ENCODE results near the gene CTDSP1. TPM values are rescaled to one million over a fixed set of nuclear protein-coding genes. Genes with fewer than 3 reads are reported as not detected.

The CTDSP1 gene
- total RNA-seq, 2 donors from 2014 or later = 67.2 to 98.9 TPM

DNA sequence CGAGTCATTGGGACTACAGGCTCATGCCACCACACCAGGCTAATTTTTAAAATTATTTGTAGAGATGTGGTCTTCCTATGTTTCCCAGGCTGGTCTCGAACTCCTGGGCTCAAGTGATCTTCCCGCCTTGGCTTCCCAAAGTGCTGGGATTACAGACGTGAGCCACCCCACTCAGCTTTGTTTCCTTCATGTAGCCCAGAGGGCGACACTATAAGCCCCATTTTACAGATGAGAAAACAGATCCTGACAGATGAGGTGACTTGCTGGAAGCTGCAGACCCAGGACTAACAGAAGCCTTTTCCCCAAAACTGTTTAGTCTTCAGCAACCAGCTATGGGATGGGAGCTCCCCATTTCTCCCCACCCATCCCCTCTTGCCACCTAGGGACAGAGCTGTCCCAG lies 7.2 kb upstream of the CTDSP1 start:
- Histone ChIP-seq H3K4me1 (peaks cover 22% of the 10 kb centered on the region), H3K36me3 (replicated peaks in 1 of 2; ENCODE audit: insufficient read depth in 1 of 2, low read depth in 2 of 2) (no peaks in the 10 kb centered on the region), H3K9me3 (no peaks in the 10 kb centered on the region), H3K4me3 (no peak overlapping the region), H3K27me3 (no peaks in the 10 kb centered on the region), H3K27ac (no peak overlapping the region)
- 91 to 96% methylated on average over 5 of the region's 5 CpGs for WGBS, 2 donors
- intact Hi-C loops (cut with DNase I) = loop anchor here (5.0 kb wide), 1 partner anchor 90 kb away; no protein-coding TSS in a partner anchor
- ATAC-seq (no peak), DNase-seq (no peak)
- no peak for TF ChIP-seq POLR2A (IDR thresholded peaks at IDR 0.05)
- TF ChIP-seq, protein P1, sequence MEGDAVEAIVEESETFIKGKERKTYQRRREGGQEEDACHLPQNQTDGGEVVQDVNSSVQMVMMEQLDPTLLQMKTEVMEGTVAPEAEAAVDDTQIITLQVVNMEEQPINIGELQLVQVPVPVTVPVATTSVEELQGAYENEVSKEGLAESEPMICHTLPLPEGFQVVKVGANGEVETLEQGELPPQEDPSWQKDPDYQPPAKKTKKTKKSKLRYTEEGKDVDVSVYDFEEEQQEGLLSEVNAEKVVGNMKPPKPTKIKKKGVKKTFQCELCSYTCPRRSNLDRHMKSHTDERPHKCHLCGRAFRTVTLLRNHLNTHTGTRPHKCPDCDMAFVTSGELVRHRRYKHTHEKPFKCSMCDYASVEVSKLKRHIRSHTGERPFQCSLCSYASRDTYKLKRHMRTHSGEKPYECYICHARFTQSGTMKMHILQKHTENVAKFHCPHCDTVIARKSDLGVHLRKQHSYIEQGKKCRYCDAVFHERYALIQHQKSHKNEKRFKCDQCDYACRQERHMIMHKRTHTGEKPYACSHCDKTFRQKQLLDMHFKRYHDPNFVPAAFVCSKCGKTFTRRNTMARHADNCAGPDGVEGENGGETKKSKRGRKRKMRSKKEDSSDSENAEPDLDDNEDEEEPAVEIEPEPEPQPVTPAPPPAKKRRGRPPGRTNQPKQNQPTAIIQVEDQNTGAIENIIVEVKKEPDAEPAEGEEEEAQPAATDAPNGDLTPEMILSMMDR (IDR thresholded peaks at IDR 0.05) = no peak

DNA sequence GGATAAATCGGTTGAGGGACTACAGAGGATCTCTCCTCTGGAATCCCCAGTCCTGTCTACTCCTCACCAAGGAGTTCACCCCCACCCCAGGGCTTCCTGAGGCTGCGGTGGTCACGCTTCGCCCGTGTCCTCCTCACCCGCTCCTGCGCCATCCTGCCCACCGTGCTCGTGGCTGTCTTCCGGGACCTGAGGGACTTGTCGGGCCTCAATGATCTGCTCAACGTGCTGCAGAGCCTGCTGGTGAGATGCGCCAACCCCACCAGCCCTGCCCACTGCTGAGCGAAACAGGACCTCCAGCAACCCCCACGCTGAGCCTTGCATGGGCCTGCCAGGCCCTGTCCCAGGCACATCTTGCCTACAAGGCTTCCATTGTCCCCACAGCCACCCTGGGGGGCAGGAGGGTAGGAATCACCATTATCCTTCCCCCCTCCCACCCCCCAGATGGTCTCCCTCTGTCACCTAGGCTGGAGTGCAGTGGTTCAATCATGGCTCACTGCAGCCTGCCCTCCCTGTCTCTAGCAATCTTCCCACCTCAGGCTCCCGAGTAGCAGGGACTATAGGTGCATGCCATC lies 6.7 kb upstream of the CTDSP1 start:
- no peak overlapping the region for H3K4me3 ChIP-seq
- intact Hi-C loops (cut with DNase I) = loop anchor here (5.0 kb wide), 1 partner anchor 91 kb away; no protein-coding TSS in a partner anchor
- DNase-seq (no peak), ATAC-seq (no peak)
- WGBS, 2 donors = 78 to 87% methylated on average over 11 to 16 of the region's 16 CpGs
- no peaks in the 10 kb centered on the region for H3K36me3 ChIP-seq (replicated peaks in 1 of 2; ENCODE audit: insufficient read depth in 1 of 2, low read depth in 2 of 2)
- H3K9me3 ChIP-seq = no peaks in the 10 kb centered on the region
- TF ChIP-seq POLR2A (IDR thresholded peaks at IDR 0.05) = no peak
- TF ChIP-seq, protein P1 (IDR thresholded peaks at IDR 0.05) = no peak
- peaks cover 22% of the 10 kb centered on the region for H3K4me1 ChIP-seq
- H3K27ac ChIP-seq = no peak overlapping the region
- no peaks in the 10 kb centered on the region for H3K27me3 ChIP-seq

DNA sequence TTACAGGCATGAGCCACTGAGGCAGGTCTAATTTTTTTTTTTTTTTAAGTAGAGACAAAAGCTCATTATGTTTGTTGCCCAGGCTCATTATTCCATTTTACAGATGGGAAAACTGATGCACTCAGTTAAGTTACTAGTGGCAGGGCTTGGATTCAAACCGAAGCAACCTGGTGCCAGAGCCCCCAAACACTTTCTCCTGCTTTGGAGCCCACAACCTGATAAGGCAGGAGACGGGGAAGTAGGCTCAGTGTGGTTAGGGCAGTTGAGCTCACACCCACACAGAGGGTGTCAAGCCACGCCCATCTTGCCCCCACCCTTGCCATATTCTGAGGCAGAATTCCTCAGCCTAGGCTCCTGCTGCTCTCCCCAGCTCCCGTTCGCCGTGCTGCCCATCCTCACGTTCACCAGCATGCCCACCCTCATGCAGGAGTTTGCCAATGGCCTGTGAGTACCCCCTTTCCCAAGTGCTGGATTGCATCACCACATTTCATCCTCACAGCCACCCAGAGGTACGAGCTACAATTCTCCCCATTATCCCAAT lies 5.8 kb upstream of the CTDSP1 start:
- no peak for ATAC-seq
- intact Hi-C loops (cut with DNase I) = loop anchor here (5.0 kb wide), 1 partner anchor 92 kb away; no protein-coding TSS in a partner anchor

DNA sequence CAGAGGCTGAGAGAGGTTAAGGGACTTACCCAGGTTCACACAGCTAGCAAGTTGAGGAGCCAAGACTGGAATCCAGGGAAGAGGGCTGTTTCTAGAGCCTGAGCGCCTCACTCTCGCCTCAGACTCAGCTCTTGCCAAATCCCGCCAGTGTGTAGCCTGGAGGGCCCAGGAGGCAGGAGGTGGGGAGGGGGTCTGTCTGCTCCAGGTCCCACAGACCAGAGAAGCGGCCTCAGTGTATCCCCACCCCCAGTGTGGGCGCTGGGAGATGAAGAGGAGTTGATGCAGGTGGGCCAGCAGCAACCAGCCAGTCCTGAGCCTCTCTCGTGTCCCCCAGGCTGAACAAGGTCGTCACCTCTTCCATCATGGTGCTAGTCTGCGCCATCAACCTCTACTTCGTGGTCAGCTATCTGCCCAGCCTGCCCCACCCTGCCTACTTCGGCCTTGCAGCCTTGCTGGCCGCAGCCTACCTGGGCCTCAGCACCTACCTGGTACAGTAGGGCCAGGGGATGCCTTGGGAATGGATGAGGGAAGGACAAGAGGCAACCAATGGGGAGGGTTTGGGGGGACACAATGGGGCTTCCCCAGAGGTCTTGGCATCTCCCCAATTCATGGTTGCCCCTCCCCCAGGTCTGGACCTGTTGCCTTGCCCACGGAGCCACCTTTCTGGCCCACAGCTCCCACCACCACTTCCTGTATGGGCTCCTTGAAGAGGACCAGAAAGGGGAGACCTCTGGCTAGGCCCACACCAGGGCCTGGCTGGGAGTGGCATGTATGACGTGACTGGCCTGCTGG lies 5.2 kb upstream of the CTDSP1 start:
- Histone ChIP-seq H3K27me3 (no peaks in the 10 kb centered on the region), H3K27ac (peak overlapping the region in 1 of 4 donors; percentile 100), H3K9me3 (no peaks in the 10 kb centered on the region), H3K4me3 (no peak overlapping the region), H3K36me3 (replicated peaks in 1 of 2; ENCODE audit: insufficient read depth in 1 of 2, low read depth in 2 of 2) (no peaks in the 10 kb centered on the region), H3K4me1 (peaks cover 36% of the 10 kb centered on the region)
- no peak for TF ChIP-seq POLR2A (IDR thresholded peaks at IDR 0.05)
- TF ChIP-seq, protein P1 (IDR thresholded peaks at IDR 0.05) = no peak
- DNase-seq = peak in 1 of 4 donors; percentile 26
- ATAC-seq = no peak
- intact Hi-C loops (cut with DNase I) = loop anchor here (5.0 kb wide), 1 partner anchor 92 kb away; no protein-coding TSS in a partner anchor
- WGBS, 2 donors = 80 to 94% methylated on average over 2 to 13 of the region's 13 CpGs

More for the DNA sequence above, 5.8 kb upstream of the CTDSP1 start:
- peaks cover 31% of the 10 kb centered on the region for H3K4me1 ChIP-seq
- no peak for DNase-seq
- 73 to 81% methylated on average over 7 to 8 of the region's 8 CpGs for WGBS, 2 donors
- TF ChIP-seq POLR2A (IDR thresholded peaks at IDR 0.05) = no peak
- TF ChIP-seq, protein P1 (IDR thresholded peaks at IDR 0.05) = no peak
- H3K36me3 ChIP-seq (replicated peaks in 1 of 2; ENCODE audit: insufficient read depth in 1 of 2, low read depth in 2 of 2) = no peaks in the 10 kb centered on the region
- H3K27me3 ChIP-seq = no peaks in the 10 kb centered on the region
- H3K4me3 ChIP-seq = no peak overlapping the region
- H3K9me3 ChIP-seq = no peaks in the 10 kb centered on the region
- no peak overlapping the region for H3K27ac ChIP-seq

All from body of pancreas (tissue), 4 donors.